PC-9 (cell line): Measurements from ENCODE around the gene CMSS1.

ENCODE experiments used
- EZH2 ChIP-seq: fragments of 200-600 bp; sonication (generic); IDR thresholded peaks from 2 replicates; pipeline ENCODE4 v1.8.0; 2017; ENCODE audit warnings: antibody characterized with exemption, low read depth
- TF ChIP-seq, protein P1 (sequence below): fragments of 200-600 bp; sonication (generic); conservative IDR thresholded peaks from 2 replicates; pipeline ENCODE4 v1.6.1; 2017; ENCODE audit warnings: mixed run types, antibody characterized with exemption, mild to moderate bottlenecking, moderate library complexity

DNA sequence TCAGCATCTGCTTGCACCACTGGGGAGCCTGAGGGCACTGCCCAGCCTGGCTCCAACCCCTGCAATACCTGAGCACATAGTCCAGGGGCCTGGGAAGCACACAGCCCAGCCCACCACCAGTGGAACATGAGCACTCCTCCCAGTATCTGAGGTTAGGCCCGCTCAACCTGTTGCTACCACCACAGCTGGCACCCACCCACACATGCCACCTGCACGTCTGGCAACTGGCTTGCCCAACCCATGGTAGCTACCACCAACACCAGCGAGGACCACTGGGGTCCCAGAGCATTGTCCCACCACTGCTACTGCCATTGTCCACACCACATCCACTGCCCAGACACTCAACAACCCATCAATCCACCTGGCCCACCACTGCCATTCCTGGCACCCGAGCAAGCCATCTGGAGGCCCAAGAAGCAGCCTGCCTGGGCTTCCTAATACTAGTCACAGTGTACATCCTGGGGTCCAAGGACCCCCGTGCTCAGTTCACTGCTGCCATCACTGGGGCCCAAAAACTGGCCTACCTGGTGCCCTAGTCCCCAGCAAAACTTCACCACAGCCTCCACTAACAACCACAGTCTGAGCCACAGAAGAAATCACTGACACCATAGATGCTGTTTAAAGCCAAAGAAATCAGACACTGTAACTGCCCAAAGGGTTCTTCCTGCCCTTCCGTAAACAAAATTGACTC is 381.1 kb downstream of the CMSS1 start:
- TF ChIP-seq, protein P1, sequence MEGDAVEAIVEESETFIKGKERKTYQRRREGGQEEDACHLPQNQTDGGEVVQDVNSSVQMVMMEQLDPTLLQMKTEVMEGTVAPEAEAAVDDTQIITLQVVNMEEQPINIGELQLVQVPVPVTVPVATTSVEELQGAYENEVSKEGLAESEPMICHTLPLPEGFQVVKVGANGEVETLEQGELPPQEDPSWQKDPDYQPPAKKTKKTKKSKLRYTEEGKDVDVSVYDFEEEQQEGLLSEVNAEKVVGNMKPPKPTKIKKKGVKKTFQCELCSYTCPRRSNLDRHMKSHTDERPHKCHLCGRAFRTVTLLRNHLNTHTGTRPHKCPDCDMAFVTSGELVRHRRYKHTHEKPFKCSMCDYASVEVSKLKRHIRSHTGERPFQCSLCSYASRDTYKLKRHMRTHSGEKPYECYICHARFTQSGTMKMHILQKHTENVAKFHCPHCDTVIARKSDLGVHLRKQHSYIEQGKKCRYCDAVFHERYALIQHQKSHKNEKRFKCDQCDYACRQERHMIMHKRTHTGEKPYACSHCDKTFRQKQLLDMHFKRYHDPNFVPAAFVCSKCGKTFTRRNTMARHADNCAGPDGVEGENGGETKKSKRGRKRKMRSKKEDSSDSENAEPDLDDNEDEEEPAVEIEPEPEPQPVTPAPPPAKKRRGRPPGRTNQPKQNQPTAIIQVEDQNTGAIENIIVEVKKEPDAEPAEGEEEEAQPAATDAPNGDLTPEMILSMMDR = no peak
- no peak for TF ChIP-seq EZH2
